ENCODE measurements around the gene PPP2R5C. TPM values are rescaled to one million over a fixed set of nuclear protein-coding genes. Genes with fewer than 3 reads are reported as not detected.

Gene PPP2R5C
- total and polyA plus RNA-seq, 2 of the 8 experiments (the other 6 are each of a cell fraction or from before 2014, with no cell fraction given) = 49.6 to 95.9 TPM

DNA sequence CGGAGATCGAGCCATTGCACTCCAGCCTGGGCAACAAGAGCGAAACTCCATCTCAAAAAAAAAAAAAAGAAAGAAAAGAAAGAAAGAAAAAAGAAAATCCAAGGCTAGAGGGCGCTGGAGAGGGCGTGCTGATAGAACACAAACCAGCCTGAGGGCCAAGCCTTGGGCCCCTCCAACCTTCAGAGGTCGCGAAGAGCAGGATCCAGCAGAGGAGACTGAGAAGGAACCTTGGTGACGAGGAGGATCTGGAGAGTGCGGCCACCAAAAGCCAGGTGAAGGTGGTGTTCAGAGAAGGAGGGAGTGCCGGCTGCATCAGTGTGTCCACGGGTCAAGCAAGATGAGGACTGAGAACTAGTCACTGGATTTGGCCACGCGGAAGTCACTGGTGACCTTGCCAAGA, 198.7 kb downstream of the PPP2R5C start:
- Histone ChIP-seq H2BK5ac (ENCODE audit: low read depth, low read length) (no peak overlapping the region), H3K36me3 (ENCODE audit: control insufficient read depth in 2 of 4, insufficient read depth in 4 of 4, low read length in 3 of 4) (no peaks in the 10 kb centered on the region), H3K9me3 (ENCODE audit: insufficient read depth in 2 of 2, low read depth in 1 of 2, low read length in 1 of 2) (no peaks in the 10 kb centered on the region), H4K5ac (ENCODE audit: insufficient read length, low read depth, low read length) (no peak overlapping the region), H3K4me2 (ENCODE audit: insufficient read depth in 1 of 2, low read depth in 2 of 2, low read length in 2 of 2) (no peak overlapping the region; a peak in 1 of 4 replicates), H2AK5ac (ENCODE audit: low read depth, low read length) (no peak overlapping the region), H3K27ac (ENCODE audit: low read depth, low read length) (no peak overlapping the region), H2BK120ac (replicated peaks; ENCODE audit: low read depth, low read length) (no peak overlapping the region), H3K79me1 (ENCODE audit: low read depth, low read length) (no peaks in the 10 kb centered on the region), H3K27me3 (replicated peaks in 1 of 4; ENCODE audit: control insufficient read depth in 3 of 4, extremely low read depth in 1 of 4, insufficient read depth in 3 of 4, low read length in 3 of 4) (peaks cover 4 to 26% (median 14%) of the 10 kb centered on the region in 4 experiments), H2BK20ac (ENCODE audit: low read length) (no peak overlapping the region), H4K8ac (ENCODE audit: extremely low read depth, insufficient read depth, low read length) (no peak overlapping the region), H4K20me1 (replicated peaks in 1 of 2; ENCODE audit: control insufficient read depth in 1 of 2, insufficient read depth in 2 of 2, low read length in 2 of 2) (no peaks in the 10 kb centered on the region), H3K14ac (ENCODE audit: insufficient read length) (no peak overlapping the region), H3K4ac (replicated peaks; ENCODE audit: insufficient read length, low read depth, low read length) (no peak overlapping the region), H3K56ac (replicated peaks; ENCODE audit: insufficient read length, low read depth, low read length) (no peak overlapping the region), H3K4me1 (replicated peaks in 1 of 4; ENCODE audit: control insufficient read depth in 3 of 4, insufficient read depth in 4 of 4, low read length in 3 of 4) (peaks cover 0 to 3% (median 0%) of the 10 kb centered on the region in 4 experiments; a peak in 1 of 7 replicates), H3K4me3 (ENCODE audit: extremely low read depth in 1 of 4, insufficient read depth in 2 of 4, low read depth in 3 of 4, low read length in 4 of 4) (no peak overlapping the region), H2AFZ (ENCODE audit: low read length) (peak overlapping the region; percentile 94), H2BK15ac (ENCODE audit: low read length) (0 out of 2 replicates have a peak overlapping the region, but pooled peaks have one; percentile 95), H3K23ac (ENCODE audit: insufficient read length) (no peak overlapping the region), H2BK12ac (ENCODE audit: low read depth, low read length) (no peak overlapping the region), H3K79me2 (ENCODE audit: control insufficient read depth in 1 of 2, insufficient read depth in 2 of 2, low read length in 2 of 2) (peaks cover 1 to 4% of the 10 kb centered on the region in 2 experiments; a peak in 2 of 4 replicates), H4K91ac (replicated peaks; ENCODE audit: insufficient read length, low read length) (peak overlapping the region; percentile 66), H3K9ac (replicated peaks in 1 of 4; ENCODE audit: extremely low read depth in 1 of 4, low read depth in 3 of 4, low read length in 3 of 4) (no peak overlapping the region), H3K23me2 (ENCODE audit: low read depth, low read length) (peaks cover 3% of the 10 kb centered on the region), H3K18ac (ENCODE audit: extremely low read depth, low read length) (no peak overlapping the region)
- TF ChIP-seq RAD21 (IDR thresholded peaks at IDR 0.05 in 1 of 2, conservative IDR thresholded peaks at IDR 0.05 in 1 of 2; ENCODE audit: low read depth in 2 of 2, low read length in 2 of 2) (0 out of 4 replicates have a peak, but pooled peaks of 1 of the 2 experiments have one; percentile 4), EGR1 (IDR thresholded peaks at IDR 0.05; ENCODE audit: borderline replicate concordance, low read depth, low read length) (no peak)
- TF ChIP-seq, protein P1, sequence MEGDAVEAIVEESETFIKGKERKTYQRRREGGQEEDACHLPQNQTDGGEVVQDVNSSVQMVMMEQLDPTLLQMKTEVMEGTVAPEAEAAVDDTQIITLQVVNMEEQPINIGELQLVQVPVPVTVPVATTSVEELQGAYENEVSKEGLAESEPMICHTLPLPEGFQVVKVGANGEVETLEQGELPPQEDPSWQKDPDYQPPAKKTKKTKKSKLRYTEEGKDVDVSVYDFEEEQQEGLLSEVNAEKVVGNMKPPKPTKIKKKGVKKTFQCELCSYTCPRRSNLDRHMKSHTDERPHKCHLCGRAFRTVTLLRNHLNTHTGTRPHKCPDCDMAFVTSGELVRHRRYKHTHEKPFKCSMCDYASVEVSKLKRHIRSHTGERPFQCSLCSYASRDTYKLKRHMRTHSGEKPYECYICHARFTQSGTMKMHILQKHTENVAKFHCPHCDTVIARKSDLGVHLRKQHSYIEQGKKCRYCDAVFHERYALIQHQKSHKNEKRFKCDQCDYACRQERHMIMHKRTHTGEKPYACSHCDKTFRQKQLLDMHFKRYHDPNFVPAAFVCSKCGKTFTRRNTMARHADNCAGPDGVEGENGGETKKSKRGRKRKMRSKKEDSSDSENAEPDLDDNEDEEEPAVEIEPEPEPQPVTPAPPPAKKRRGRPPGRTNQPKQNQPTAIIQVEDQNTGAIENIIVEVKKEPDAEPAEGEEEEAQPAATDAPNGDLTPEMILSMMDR (IDR thresholded peaks at IDR 0.05; ENCODE audit: control extremely low read depth in 1 of 3, insufficient read depth in 1 of 3, low read depth in 1 of 3, low read length in 3 of 3) = peak; percentile 35 to 54 (median 42); a peak in 3 of 4 replicates
- DNase-seq (ENCODE audit: low read depth in 1 of 2, low spot score in 2 of 2) (peak in 1 of 2 experiments; percentile 60), FAIRE-seq (no peak)
- ChIA-PET CTCF (ENCODE audit: partially characterized antibody) (interaction anchor here (0.6 to 3.7 kb wide), 12 partner anchors 9 to 533 kb away, joined by 3 to 23 read pairs (median 4); no protein-coding TSS in a partner anchor), POLR2A (ENCODE audit: partially characterized antibody) (interaction anchor here (2.1 kb wide), 1 partner anchor 11 kb away, joined by 5 read pairs; no protein-coding TSS in a partner anchor)
- WGBS, 2 experiments (ENCODE audit: extremely low coverage in 1 of 2, insufficient coverage in 1 of 2, insufficient read length in 1 of 2, insufficient replicate concordance in 2 of 2, low coverage in 1 of 2, low lambda C conversion rate in 2 of 2, missing lambda C conversion rate in 1 of 2) = 55% methylated on average over 10 of the region's 13 CpGs; no CpG with 5 or more reads in 1 of the 2 experiments
